H1 (cell line): Measurements from ENCODE around the gene ASMTL.

Experiments used
- POLR2A ChIP-seq, 2 experiments: IDR thresholded peaks; 1 replicate in 1 of 2; 2 replicates in 1 of 2; pipeline ENCODE4 v1.6.1; 2011; ENCODE audit warnings: low read depth in 2 of 2, low read length in 2 of 2, mild to moderate bottlenecking in 2 of 2; ENCODE audit errors: control extremely low read depth in 1 of 2
- RAD21 ChIP-seq, 2 experiments: IDR thresholded peaks in 1 of 2; conservative IDR thresholded peaks in 1 of 2; 2 replicates each; pipeline ENCODE4 v1.6.1; 2011; ENCODE audit warnings: low read depth in 2 of 2, low read length in 2 of 2, improper control_type of control experiment in 1 of 2, inconsistent platforms in 1 of 2, mild to moderate bottlenecking in 1 of 2, moderate library complexity in 1 of 2
- TF ChIP-seq, protein P1 (sequence below), 3 experiments: IDR thresholded peaks; 1 replicate in 2 of 3; 2 replicates in 1 of 3; pipeline versions ENCODE4 v1.5.1 to v1.6.1; 2011; ENCODE audit warnings: low read length in 3 of 3, mild to moderate bottlenecking in 3 of 3, inconsistent platforms in 2 of 3, low read depth in 1 of 3, moderate library complexity in 1 of 3; ENCODE audit not compliant: insufficient read depth in 1 of 3; ENCODE audit errors: control extremely low read depth in 1 of 3

GRCh38 chrX:1464041-1464970 is 11.6 kb upstream of the ASMTL start:
- TF ChIP-seq POLR2A (IDR thresholded peaks at IDR 0.05; ENCODE audit: control extremely low read depth in 1 of 2, low read depth in 2 of 2, low read length in 2 of 2) (no peak), RAD21 (IDR thresholded peaks at IDR 0.05 in 1 of 2, conservative IDR thresholded peaks at IDR 0.05 in 1 of 2; ENCODE audit: low read depth in 2 of 2, low read length in 2 of 2) (no peak)
- TF ChIP-seq, protein P1, sequence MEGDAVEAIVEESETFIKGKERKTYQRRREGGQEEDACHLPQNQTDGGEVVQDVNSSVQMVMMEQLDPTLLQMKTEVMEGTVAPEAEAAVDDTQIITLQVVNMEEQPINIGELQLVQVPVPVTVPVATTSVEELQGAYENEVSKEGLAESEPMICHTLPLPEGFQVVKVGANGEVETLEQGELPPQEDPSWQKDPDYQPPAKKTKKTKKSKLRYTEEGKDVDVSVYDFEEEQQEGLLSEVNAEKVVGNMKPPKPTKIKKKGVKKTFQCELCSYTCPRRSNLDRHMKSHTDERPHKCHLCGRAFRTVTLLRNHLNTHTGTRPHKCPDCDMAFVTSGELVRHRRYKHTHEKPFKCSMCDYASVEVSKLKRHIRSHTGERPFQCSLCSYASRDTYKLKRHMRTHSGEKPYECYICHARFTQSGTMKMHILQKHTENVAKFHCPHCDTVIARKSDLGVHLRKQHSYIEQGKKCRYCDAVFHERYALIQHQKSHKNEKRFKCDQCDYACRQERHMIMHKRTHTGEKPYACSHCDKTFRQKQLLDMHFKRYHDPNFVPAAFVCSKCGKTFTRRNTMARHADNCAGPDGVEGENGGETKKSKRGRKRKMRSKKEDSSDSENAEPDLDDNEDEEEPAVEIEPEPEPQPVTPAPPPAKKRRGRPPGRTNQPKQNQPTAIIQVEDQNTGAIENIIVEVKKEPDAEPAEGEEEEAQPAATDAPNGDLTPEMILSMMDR (IDR thresholded peaks at IDR 0.05; ENCODE audit: control extremely low read depth in 1 of 3, insufficient read depth in 1 of 3, low read depth in 1 of 3, low read length in 3 of 3) = no peak
